Thyroid gland (tissue), 4 donors: ENCODE data around the gene USP19. TPM values are rescaled to one million over a fixed set of nuclear protein-coding genes. Genes with fewer than 3 reads are reported as not detected.

Experiments used
- DNase-seq, 2 donors: peaks; one replicate each; pipeline ENCODE4 v3.0.0-alpha.2; 2019
- H3K27ac ChIP-seq, 3 donors: fragments of 200-600 bp; sonication (generic); 1 replicate in 2 of 3; 2 replicates in 1 of 3; pipeline ENCODE4 v1.5.1; 2016 to 2019; ENCODE audit warnings: mild to moderate bottlenecking in 1 of 3, moderate library complexity in 1 of 3
- H3K27me3 ChIP-seq: fragments of 200-600 bp; sonication (generic); one replicate; pipeline ENCODE4 v1.5.1; 2019
- H3K36me3 ChIP-seq, 2 donors: fragments of 200-600 bp; sonication (generic); one replicate each; pipeline ENCODE4 v1.5.1; 2016 to 2019
- H3K4me1 ChIP-seq, 2 donors: fragments of 200-600 bp; sonication (generic); one replicate each; pipeline ENCODE4 v1.5.1; 2017 to 2019
- H3K4me3 ChIP-seq, 3 donors: fragments of 200-600 bp; sonication (generic); replicated peaks in 1 of 3; 1 replicate in 2 of 3; 2 replicates in 1 of 3; pipeline ENCODE4 v1.5.1; 2016; ENCODE audit warnings: mild to moderate bottlenecking in 1 of 3
- H3K9me3 ChIP-seq: fragments of 200-600 bp; sonication (generic); one replicate; pipeline ENCODE4 v1.5.1; 2017
- POLR2A ChIP-seq, 2 donors: fragments of 450-650 bp; IDR thresholded peaks; one replicate each; pipeline ENCODE4 v1.6.1; 2017; ENCODE audit warnings: antibody characterized with exemption in 2 of 2, mild to moderate bottlenecking in 2 of 2, moderate library complexity in 1 of 2
- WGBS, 2 donors: methylation state at CpG; one replicate each; pipeline ENCODE4 v1.1.5; 2017; 5-methylcytosine and 5-hydroxymethylcytosine counted together
- intact Hi-C: fragments of 100-400 bp; cut with DNase I; formaldehyde crosslinking; loops from one replicate; pipeline ENCODE4 v1.15.1; 2023
- total RNA-seq, 4 donors: library from RNA; depleted of rRNA; stranded (reverse); fragments of >200 nt; gene quantifications; one replicate each; pipeline ENCODE4 v1.2.3, GENCODE V29; 2016
- TF ChIP-seq, protein P1 (sequence below), 6 experiments: fragments of 200-600 bp in 3 of 6; fragments of 450-650 bp in 3 of 6; sonication (generic) in 3 of 6; IDR thresholded peaks; one replicate each; pipeline ENCODE4 v1.5.1; 2016 to 2019; ENCODE audit warnings: antibody characterized with exemption in 6 of 6, mild to moderate bottlenecking in 2 of 6, inconsistent platforms in 1 of 6, moderate library complexity in 1 of 6

USP19 gene, protein sequence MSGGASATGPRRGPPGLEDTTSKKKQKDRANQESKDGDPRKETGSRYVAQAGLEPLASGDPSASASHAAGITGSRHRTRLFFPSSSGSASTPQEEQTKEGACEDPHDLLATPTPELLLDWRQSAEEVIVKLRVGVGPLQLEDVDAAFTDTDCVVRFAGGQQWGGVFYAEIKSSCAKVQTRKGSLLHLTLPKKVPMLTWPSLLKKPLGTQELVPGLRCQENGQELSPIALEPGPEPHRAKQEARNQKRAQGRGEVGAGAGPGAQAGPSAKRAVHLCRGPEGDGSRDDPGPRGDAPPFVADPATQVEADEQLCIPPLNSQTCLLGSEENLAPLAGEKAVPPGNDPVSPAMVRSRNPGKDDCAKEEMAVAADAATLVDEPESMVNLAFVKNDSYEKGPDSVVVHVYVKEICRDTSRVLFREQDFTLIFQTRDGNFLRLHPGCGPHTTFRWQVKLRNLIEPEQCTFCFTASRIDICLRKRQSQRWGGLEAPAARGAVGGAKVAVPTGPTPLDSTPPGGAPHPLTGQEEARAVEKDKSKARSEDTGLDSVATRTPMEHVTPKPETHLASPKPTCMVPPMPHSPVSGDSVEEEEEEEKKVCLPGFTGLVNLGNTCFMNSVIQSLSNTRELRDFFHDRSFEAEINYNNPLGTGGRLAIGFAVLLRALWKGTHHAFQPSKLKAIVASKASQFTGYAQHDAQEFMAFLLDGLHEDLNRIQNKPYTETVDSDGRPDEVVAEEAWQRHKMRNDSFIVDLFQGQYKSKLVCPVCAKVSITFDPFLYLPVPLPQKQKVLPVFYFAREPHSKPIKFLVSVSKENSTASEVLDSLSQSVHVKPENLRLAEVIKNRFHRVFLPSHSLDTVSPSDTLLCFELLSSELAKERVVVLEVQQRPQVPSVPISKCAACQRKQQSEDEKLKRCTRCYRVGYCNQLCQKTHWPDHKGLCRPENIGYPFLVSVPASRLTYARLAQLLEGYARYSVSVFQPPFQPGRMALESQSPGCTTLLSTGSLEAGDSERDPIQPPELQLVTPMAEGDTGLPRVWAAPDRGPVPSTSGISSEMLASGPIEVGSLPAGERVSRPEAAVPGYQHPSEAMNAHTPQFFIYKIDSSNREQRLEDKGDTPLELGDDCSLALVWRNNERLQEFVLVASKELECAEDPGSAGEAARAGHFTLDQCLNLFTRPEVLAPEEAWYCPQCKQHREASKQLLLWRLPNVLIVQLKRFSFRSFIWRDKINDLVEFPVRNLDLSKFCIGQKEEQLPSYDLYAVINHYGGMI (N-terminal part only)
- 100 to 1,000 TPM in 1 of 4 donors, 10 to 100 TPM in 3; 72.3 to 104 (median 77.4) TPM for total RNA-seq

DNA sequence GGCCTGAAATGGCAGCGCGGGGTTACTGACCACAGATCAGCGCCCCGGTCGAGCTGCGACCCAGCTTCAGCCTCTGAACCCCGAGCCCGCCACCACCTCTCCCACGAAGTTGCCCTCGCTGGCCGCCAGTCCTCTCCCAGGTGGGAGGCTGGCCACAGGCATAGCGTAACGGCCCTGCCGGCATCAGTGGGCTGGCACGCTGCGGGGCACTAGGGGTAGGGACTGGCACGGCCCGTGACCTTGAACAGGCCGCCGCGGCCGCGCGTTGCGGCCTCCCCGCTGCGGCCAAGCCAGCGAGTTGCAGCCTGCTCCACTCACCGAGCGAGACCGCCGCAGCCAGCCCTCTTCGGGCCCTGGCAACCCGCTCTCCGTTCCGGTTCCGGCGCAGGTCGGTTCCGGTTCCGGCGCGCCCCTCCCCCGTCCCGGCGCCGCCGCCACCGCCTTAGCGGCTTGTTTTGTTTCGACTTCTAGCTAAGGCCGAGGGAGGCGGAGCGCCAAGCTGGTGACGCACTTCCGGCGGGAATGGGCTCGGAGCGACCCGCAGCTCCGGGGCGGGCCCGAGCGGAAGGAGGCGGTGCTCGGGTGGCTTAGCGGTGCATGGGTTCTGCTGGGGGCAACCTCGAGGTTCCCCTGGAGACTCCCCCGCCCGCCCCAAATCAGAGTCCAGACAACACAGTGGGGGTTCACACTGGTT is at the start of gene USP19:
TSS of gene USP19 (minus strand) at position 386 of the 694 bp plus-strand sequence. CDS start 1,678 bp downstream, outside the sequence.
- H3K9me3 ChIP-seq, result no peaks in the 10 kb centered on the region
- TF ChIP-seq, protein P1, sequence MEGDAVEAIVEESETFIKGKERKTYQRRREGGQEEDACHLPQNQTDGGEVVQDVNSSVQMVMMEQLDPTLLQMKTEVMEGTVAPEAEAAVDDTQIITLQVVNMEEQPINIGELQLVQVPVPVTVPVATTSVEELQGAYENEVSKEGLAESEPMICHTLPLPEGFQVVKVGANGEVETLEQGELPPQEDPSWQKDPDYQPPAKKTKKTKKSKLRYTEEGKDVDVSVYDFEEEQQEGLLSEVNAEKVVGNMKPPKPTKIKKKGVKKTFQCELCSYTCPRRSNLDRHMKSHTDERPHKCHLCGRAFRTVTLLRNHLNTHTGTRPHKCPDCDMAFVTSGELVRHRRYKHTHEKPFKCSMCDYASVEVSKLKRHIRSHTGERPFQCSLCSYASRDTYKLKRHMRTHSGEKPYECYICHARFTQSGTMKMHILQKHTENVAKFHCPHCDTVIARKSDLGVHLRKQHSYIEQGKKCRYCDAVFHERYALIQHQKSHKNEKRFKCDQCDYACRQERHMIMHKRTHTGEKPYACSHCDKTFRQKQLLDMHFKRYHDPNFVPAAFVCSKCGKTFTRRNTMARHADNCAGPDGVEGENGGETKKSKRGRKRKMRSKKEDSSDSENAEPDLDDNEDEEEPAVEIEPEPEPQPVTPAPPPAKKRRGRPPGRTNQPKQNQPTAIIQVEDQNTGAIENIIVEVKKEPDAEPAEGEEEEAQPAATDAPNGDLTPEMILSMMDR (IDR thresholded peaks at IDR 0.05), result no peak
- TF ChIP-seq POLR2A (IDR thresholded peaks at IDR 0.05), result peak; percentile 15 to 81

DNA sequence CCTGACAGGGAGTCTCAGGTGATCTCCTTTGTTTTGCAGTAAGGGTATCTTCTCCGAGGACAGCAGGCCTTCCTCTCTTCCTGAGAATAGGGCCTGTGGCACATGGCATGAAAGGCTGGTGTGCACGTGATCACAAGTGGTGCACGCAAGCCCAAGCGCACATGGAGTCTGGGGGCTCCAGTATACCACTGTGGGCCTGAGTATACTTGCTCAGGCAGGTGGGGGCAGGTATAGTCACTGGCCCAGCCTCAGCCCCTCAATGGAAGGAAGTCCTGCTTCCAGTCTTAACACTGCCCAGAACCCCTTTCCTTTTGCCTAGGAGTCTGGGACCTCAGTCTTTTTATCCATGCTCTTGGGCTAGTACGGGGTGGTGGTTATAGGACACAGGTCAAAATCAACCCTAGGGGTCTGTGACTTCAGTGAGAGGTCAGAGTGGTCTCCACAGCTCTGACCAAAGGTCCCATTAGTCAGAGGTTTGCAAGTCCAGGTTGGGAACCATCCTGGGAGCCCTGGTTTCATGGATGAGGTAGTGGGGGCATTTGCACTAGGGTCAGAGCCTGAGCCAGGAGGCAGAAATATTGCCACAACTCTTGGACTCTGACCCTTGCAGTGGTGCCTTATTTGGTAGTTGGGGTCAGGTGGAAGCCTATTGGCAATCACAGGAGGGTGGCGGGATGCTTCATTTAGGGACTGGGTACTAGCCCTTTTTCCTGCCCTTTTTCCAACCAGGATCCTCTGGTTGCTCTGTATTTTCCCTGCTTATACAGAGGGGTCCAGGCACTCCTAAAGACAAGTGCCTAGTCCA is 46.3 kb upstream of the USP19 start:
- H3K4me3 ChIP-seq, result peak overlapping the region in 1 of 3 donors; percentile 95
- H3K4me1 ChIP-seq, result peaks cover 18 to 25% of the 10 kb centered on the region in 2 donors
- H3K27ac ChIP-seq, result peak overlapping the region in 2 of 3 donors; percentile 89 to 96
- H3K27me3 ChIP-seq, result no peaks in the 10 kb centered on the region
- DNase-seq, result no peak
- H3K9me3 ChIP-seq, result no peaks in the 10 kb centered on the region
- WGBS, 2 donors, result 92% methylated on average over 2 to 5 of the region's 6 CpGs
- TF ChIP-seq, protein P1 (IDR thresholded peaks at IDR 0.05), result no peak
- no peak for TF ChIP-seq POLR2A (IDR thresholded peaks at IDR 0.05)
- intact Hi-C loops, result no loop called here
- H3K36me3 ChIP-seq, result peaks cover 12% of the 10 kb centered on the region in 2 donors

More for the DNA sequence above, at the start of gene USP19:
- peak; percentile 95 for DNase-seq
- peaks cover 57 to 74% of the 10 kb centered on the region in 2 donors for H3K36me3 ChIP-seq
- peaks cover 10 to 17% of the 10 kb centered on the region in 2 donors for H3K4me1 ChIP-seq
- 2% methylated on average over 19 to 27 of the region's 70 CpGs for WGBS, 2 donors
- H3K27me3 ChIP-seq, result no peaks in the 10 kb centered on the region
- peak within 1 kb of the TSS; percentile 90 to 95 (median 91) for H3K27ac ChIP-seq
- peak within 1 kb of the TSS; percentile 96 to 97 (median 96) for H3K4me3 ChIP-seq
- intact Hi-C loops, result no loop called here

DNA sequence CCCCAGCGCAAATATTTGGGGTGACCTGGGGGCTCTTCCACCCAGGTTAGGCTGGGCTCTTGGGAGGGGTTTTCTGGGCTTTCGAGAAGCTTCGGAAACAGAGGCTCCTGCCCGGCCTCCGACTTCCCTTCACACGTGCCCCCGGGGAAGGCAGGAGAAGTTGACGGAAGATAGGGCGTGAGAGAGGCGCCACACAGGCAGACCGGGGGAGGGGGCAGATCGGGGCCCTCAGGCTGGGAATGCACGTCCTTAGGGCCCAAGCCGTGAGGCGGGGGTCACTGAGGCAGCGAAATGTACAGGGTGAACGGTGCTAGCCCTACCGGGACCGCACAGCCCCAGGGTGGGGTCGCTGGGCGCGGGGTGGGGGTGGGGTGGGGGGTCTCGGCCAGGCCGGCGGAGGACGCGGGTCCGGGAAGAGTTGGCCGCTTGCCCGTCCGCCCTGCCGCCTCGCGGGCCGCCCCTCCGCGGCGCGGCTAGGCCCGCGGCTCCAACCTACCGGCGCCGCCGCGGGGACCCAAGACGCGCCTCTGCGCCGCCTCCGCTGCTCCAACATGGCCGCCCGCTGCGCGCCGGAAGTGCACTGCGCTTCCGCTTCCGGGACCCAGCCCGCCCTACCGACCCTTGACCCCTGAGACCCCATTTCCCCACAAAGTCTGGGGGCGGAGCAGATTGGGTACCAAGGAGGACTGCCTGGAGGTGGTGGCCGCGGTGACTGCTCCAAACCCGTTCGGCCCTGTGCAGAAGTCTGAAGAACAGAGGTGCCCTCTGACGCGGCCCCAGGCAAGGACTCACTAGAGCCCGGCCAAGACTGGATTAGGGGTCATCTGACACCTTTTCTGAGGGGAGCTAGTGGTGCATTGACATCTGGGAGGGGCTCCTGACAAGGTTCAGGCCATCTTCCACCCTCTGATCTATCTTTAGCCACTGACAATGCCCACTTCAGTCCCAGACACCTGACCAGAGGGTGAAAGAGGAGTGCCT is 45.4 kb upstream of the USP19 start, which contains the start of gene CCDC71:
TSS of gene CCDC71 (minus strand) at position 561 of the 981 bp plus-strand sequence. CDS start 2,123 bp downstream, outside the sequence.
- TF ChIP-seq POLR2A (IDR thresholded peaks at IDR 0.05), result peak; percentile 17 to 75
- TF ChIP-seq, protein P1 (IDR thresholded peaks at IDR 0.05), result no peak
- Histone ChIP-seq H3K36me3 (peaks cover 12% of the 10 kb centered on the region in 2 donors), H3K9me3 (no peaks in the 10 kb centered on the region), H3K4me3 (peak within 1 kb of the TSS; percentile 75 to 95 (median 88)), H3K27ac (peak within 1 kb of the TSS; percentile 89 to 96 (median 90)), H3K4me1 (peaks cover 18 to 25% of the 10 kb centered on the region in 2 donors), H3K27me3 (no peaks in the 10 kb centered on the region)
- intact Hi-C loops, result no loop called here
- peak; percentile 65 for DNase-seq
- 0 to 12% methylated on average over 6 to 12 of the region's 69 CpGs for WGBS, 2 donors
